Activated B cell treated with CpG ODN at 0.5 μM for 24 hours (primary cell): ENCODE results near the gene HDAC4. TPM values are rescaled to one million over a fixed set of nuclear protein-coding genes. Genes with fewer than 3 reads are reported as not detected.

Experiments
- ATAC-seq: fragments of 200-7000 bp; cut with Tn5 transposase; one replicate; pipeline ENCODE4 v1.10.0; 2021; ENCODE audit warnings: low read depth, mild to moderate bottlenecking, moderate library complexity
- CTCF ChIA-PET: fragments of 350-600 bp; sonication (Branson Sonifier 250); formaldehyde crosslinking; loops from one replicate; lab custom pipeline; 2021; ENCODE audit warnings: antibody characterized with exemption; lab: Charles Lee
- POLR2A ChIA-PET: fragments of 350-600 bp; sonication (Branson Sonifier 250); formaldehyde crosslinking; loops from one replicate; lab custom pipeline; 2021; ENCODE audit warnings: antibody characterized with exemption; lab: Charles Lee
- DNase-seq: peaks from one replicate; pipeline ENCODE4 v3.0.0; 2022
- H3K27ac Mint-ChIP-seq: one replicate; pipeline ENCODE4 v1.8.0; 2020; ENCODE audit warnings: mixed read lengths
- H3K27me3 Mint-ChIP-seq: one replicate; pipeline ENCODE4 v1.8.0; 2021; ENCODE audit warnings: mixed read lengths
- H3K36me3 Mint-ChIP-seq: one replicate; pipeline ENCODE4 v1.8.0; 2021; ENCODE audit warnings: low read depth, mixed read lengths
- H3K4me1 Mint-ChIP-seq: one replicate; pipeline ENCODE4 v1.8.0; 2021; ENCODE audit warnings: mixed read lengths
- H3K4me3 Mint-ChIP-seq: one replicate; pipeline ENCODE4 v1.8.0; 2020; ENCODE audit warnings: mild to moderate bottlenecking, mixed read lengths
- H3K9me3 Mint-ChIP-seq: one replicate; pipeline ENCODE4 v1.8.0; 2020; ENCODE audit warnings: mixed read lengths
- intact Hi-C: fragments of 100-400 bp; cut with micrococcal nuclease; formaldehyde crosslinking; loops from one replicate; pipeline ENCODE4 v1.15.1; 2024
- total RNA-seq: library from RNA; stranded (reverse); gene quantifications from 2 replicates; pipeline ENCODE4 v1.2.3, GENCODE V29; 2022
- TF ChIP-seq, protein P1 (sequence below): fragments of 200-600 bp; IDR thresholded peaks from one replicate; pipeline ENCODE4 v1.8.0; 2022; ENCODE audit warnings: antibody characterized with exemption, mild to moderate bottlenecking

Gene HDAC4
- total RNA-seq, 1 donor from 2014 or later, result 31.9 TPM

DNA sequence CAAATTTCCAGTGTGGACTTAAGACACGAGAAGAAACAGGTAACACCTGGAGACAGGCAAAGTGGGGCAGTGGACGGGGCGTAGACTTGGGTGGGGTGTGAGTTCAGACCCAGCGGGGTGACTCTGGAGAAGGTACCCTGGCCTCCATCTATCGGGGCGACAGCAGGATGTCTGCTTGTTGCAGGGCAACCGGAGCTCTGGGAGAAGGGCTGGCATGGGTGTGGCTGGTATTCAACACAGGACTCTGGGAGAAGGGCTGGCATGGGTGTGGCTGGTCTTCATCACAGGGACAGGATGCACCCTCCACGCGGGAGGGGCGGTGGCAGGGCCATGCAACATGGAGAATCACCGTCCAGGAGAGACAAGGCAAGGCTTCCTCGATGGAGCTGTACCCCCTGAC is 198.5 kb downstream of the HDAC4 start:
- H3K27ac Mint-ChIP-seq, result no peak overlapping the region
- H3K36me3 Mint-ChIP-seq, result peaks cover 10% of the 10 kb centered on the region
- ATAC-seq (no peak), DNase-seq (no peak)
- H3K4me1 Mint-ChIP-seq, result no peaks in the 10 kb centered on the region
- TF ChIP-seq, protein P1, sequence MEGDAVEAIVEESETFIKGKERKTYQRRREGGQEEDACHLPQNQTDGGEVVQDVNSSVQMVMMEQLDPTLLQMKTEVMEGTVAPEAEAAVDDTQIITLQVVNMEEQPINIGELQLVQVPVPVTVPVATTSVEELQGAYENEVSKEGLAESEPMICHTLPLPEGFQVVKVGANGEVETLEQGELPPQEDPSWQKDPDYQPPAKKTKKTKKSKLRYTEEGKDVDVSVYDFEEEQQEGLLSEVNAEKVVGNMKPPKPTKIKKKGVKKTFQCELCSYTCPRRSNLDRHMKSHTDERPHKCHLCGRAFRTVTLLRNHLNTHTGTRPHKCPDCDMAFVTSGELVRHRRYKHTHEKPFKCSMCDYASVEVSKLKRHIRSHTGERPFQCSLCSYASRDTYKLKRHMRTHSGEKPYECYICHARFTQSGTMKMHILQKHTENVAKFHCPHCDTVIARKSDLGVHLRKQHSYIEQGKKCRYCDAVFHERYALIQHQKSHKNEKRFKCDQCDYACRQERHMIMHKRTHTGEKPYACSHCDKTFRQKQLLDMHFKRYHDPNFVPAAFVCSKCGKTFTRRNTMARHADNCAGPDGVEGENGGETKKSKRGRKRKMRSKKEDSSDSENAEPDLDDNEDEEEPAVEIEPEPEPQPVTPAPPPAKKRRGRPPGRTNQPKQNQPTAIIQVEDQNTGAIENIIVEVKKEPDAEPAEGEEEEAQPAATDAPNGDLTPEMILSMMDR, result no peak
- no peak overlapping the region for H3K4me3 Mint-ChIP-seq
- no peaks in the 10 kb centered on the region for H3K27me3 Mint-ChIP-seq
- intact Hi-C loops, result no loop called here
- ChIA-PET POLR2A (no interaction called here), CTCF (no interaction called here)
- no peaks in the 10 kb centered on the region for H3K9me3 Mint-ChIP-seq

DNA sequence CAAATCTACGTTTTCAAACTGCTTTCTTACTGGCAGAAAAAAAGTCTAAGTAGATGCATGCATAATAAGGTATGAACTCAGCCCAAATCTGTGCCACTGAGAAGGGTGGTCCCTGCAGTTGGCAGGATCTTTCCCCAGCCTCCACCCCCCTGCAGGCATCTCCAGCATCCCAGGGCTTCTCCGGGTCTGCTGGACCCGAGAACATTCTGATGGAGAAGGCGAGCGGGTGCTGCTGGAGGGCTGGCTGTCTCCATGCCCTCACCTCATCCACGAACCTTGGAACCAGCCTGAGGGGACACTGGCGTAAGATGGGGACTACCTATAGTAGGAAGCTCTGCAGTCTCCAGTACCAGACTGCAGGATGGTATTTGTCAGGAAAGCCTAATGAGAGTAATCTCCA is 198.9 kb downstream of the HDAC4 start:
- H3K27ac Mint-ChIP-seq, result no peak overlapping the region
- H3K27me3 Mint-ChIP-seq, result no peaks in the 10 kb centered on the region
- intact Hi-C loops, result no loop called here
- H3K36me3 Mint-ChIP-seq, result peaks cover 12% of the 10 kb centered on the region
- H3K4me1 Mint-ChIP-seq, result no peaks in the 10 kb centered on the region
- no peak overlapping the region for H3K4me3 Mint-ChIP-seq
- ChIA-PET POLR2A (no interaction called here), CTCF (no interaction called here)
- DNase-seq (no peak), ATAC-seq (no peak)
- TF ChIP-seq, protein P1, result no peak
- H3K9me3 Mint-ChIP-seq, result no peaks in the 10 kb centered on the region

DNA sequence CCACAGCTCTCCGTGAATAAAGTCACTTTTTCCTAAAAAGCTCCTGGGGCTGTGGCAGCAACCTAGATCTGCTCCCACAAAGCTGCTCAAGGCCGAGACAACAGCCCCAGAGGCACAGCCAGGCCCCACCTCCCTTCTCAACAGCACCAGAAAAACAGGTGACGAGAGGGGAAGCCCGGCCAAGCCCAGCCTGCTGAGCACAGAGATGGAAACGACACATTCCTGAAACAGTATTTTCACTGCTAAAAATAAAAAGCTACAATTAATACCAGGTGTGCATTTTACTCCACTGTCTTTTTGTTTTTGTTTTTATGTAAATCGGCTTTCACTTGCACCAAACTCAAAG is 199.3 kb downstream of the HDAC4 start:
- Mint-ChIP-seq H3K36me3 (peaks cover 12% of the 10 kb centered on the region), H3K9me3 (no peaks in the 10 kb centered on the region), H3K27me3 (no peaks in the 10 kb centered on the region), H3K4me1 (no peaks in the 10 kb centered on the region), H3K4me3 (no peak overlapping the region), H3K27ac (no peak overlapping the region)
- TF ChIP-seq, protein P1, result no peak
- intact Hi-C loops, result no loop called here
- no peak for ATAC-seq
- POLR2A ChIA-PET, result no interaction called here
- CTCF ChIA-PET, result no interaction called here
- no peak for DNase-seq

DNA sequence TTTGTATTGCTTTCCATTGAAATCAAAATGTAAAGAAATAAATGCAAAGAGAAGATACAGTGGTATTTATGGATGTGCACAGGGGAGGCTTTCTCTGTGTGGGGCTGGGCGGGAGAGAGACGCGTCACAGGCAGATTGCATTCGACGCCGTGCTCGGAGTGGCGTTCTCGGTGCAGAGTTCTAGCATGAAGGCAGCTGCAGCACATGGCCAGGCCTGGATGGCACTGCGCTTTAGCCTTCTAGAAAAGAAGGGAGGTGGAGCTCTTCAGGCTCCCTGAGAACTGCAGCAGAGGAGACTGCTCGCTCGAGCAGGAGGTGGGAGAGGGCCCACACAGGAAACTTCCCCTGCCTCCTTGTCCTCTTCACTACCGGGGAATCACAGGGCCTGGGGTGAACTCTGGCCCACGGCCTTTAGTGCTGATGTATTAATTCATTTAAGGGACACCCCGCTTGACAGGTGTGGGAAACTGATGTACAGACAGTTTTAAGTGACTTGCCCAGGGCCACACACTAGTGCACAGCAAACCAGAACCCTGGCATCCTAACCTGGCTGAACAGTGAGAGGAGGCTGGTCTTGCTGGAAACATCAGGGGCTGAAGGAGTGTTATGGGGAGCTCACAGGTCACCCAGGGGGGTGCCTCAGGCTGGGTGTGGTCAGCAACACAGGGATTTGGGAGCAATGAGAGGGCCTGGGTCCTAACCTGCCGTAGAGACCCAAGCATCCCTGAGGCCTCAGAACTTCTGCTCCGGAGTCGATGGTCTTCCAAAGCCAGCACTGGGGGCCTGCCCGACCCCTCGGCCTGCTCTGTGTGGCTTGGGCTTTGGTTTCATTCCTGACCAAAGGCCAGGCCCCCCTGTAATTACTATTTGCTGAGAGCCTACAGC is 199.9 kb downstream of the HDAC4 start:
- POLR2A ChIA-PET, result no interaction called here
- Mint-ChIP-seq H3K4me1 (no peaks in the 10 kb centered on the region), H3K27ac (no peak overlapping the region), H3K27me3 (no peaks in the 10 kb centered on the region), H3K36me3 (peaks cover 12% of the 10 kb centered on the region), H3K9me3 (no peaks in the 10 kb centered on the region), H3K4me3 (no peak overlapping the region)
- CTCF ChIA-PET, result no interaction called here
- TF ChIP-seq, protein P1, result no peak
- intact Hi-C loops, result no loop called here
- DNase-seq, result no peak
- ATAC-seq, result no peak

- Mint-ChIP-seq H3K27ac (no peak overlapping the region), H3K36me3 (peaks cover 12% of the 10 kb centered on the region), H3K4me1 (no peaks in the 10 kb centered on the region), H3K9me3 (no peaks in the 10 kb centered on the region), H3K4me3 (no peak overlapping the region), H3K27me3 (no peaks in the 10 kb centered on the region)
- ATAC-seq (no peak), DNase-seq (no peak)
- TF ChIP-seq, protein P1, result no peak
- ChIA-PET POLR2A (no interaction called here), CTCF (no interaction called here)
- intact Hi-C loops, result no loop called here
Measured at GRCh38 chr2:239199041-239199768, 201.6 kb downstream of the HDAC4 start.
